SK-N-SH treated with all-trans-retinoic acid at 6 μM for 48 hours (cell line): ENCODE data around the gene CACNA1B.

ENCODE experiments used
- ATAC-seq: fragments of 200-7000 bp; cut with Tn5 transposase; 3 replicates; pipeline ENCODE4 v1.9.1; 2020; ENCODE audit warnings: mild to moderate bottlenecking, moderate library complexity
- ARNTL ChIP-seq: fragments of 450-650 bp; formaldehyde crosslinking; IDR thresholded peaks from 2 replicates; pipeline ENCODE4 v1.5.0; 2020; ENCODE audit warnings: low read depth, mild to moderate bottlenecking, moderate library complexity, borderline replicate concordance
- CSDC2 ChIP-seq: fragments of 250-450 bp; sonication (Bioruptor Pico); IDR thresholded peaks from 2 replicates; pipeline ENCODE4 v1.5.0; 2020; ENCODE audit warnings: mild to moderate bottlenecking, moderate library complexity
- ESRRG ChIP-seq: fragments of 250-450 bp; sonication (Bioruptor Pico); IDR thresholded peaks from 2 replicates; pipeline ENCODE4 v1.6.1; 2021; ENCODE audit warnings: mild to moderate bottlenecking
- GLIS3 ChIP-seq: fragments of 250-450 bp; sonication (Bioruptor Pico); IDR thresholded peaks from 2 replicates; pipeline ENCODE4 v1.5.0; 2020; ENCODE audit warnings: mild to moderate bottlenecking, moderate library complexity
- ISL1 ChIP-seq: fragments of 250-450 bp; sonication (Bioruptor Pico); IDR thresholded peaks from 2 replicates; pipeline ENCODE4 v2.1.2; 2022; ENCODE audit warnings: mild to moderate bottlenecking, moderate library complexity
- OSR1 ChIP-seq: fragments of 250-450 bp; sonication (Bioruptor Pico); IDR thresholded peaks from 2 replicates; pipeline ENCODE4 v1.8.0; 2022; ENCODE audit warnings: moderate library complexity, mild to moderate bottlenecking, inconsistent platforms
- PPARA ChIP-seq: fragments of 250-450 bp; sonication (Bioruptor Pico); IDR thresholded peaks from 2 replicates; pipeline ENCODE4 v1.5.0; 2020; ENCODE audit warnings: mild to moderate bottlenecking, borderline replicate concordance
- RARB ChIP-seq: fragments of 250-450 bp; sonication (Bioruptor Pico); IDR thresholded peaks from 2 replicates; pipeline ENCODE4 v1.8.0; 2021; ENCODE audit warnings: mild to moderate bottlenecking, moderate library complexity
- SNAI2 ChIP-seq: fragments of 250-450 bp; sonication (Bioruptor Pico); IDR thresholded peaks from 2 replicates; pipeline ENCODE4 v1.5.0; 2020; ENCODE audit warnings: mild to moderate bottlenecking, moderate library complexity
- TCF4 ChIP-seq: fragments of 250-450 bp; sonication (Bioruptor Pico); IDR thresholded peaks from 2 replicates; pipeline ENCODE4 v1.8.0; 2021; ENCODE audit warnings: mild to moderate bottlenecking, moderate library complexity, borderline replicate concordance
- TOX ChIP-seq: fragments of 250-450 bp; sonication (Bioruptor Pico); IDR thresholded peaks from 2 replicates; pipeline ENCODE4 v1.8.0; 2021; ENCODE audit warnings: mild to moderate bottlenecking, moderate library complexity, borderline replicate concordance
- TSHZ2 ChIP-seq: fragments of 250-450 bp; sonication (Bioruptor Pico); IDR thresholded peaks from 2 replicates; pipeline ENCODE4 v1.5.0; 2020; ENCODE audit warnings: mild to moderate bottlenecking, moderate library complexity
- ZC3H10 ChIP-seq: fragments of 250-450 bp; sonication (Bioruptor Pico); IDR thresholded peaks from 2 replicates; pipeline ENCODE4 v1.5.1; 2021; ENCODE audit warnings: mild to moderate bottlenecking, moderate library complexity
- ZFP3 ChIP-seq: fragments of 250-450 bp; sonication (Bioruptor Pico); IDR thresholded peaks from 2 replicates; pipeline ENCODE4 v1.5.0; 2020; ENCODE audit warnings: mild to moderate bottlenecking, moderate library complexity
- ZFP30 ChIP-seq: fragments of 450-650 bp; formaldehyde crosslinking; IDR thresholded peaks from 2 replicates; pipeline ENCODE4 v1.5.0; 2022; ENCODE audit warnings: mild to moderate bottlenecking, moderate library complexity
- ZNF565 ChIP-seq: fragments of 450-650 bp; formaldehyde crosslinking; conservative IDR thresholded peaks from 2 replicates; pipeline ENCODE4 v1.5.0; 2020; ENCODE audit warnings: low read depth, mild to moderate bottlenecking, moderate library complexity
- ZNF70 ChIP-seq: fragments of 450-650 bp; formaldehyde crosslinking; IDR thresholded peaks from 2 replicates; pipeline ENCODE4 v1.5.0; 2020; ENCODE audit warnings: mild to moderate bottlenecking, moderate library complexity
- ZNF8 ChIP-seq: fragments of 450-650 bp; formaldehyde crosslinking; IDR thresholded peaks from 2 replicates; pipeline ENCODE4 v1.5.0; 2020; ENCODE audit warnings: mild to moderate bottlenecking, moderate library complexity
- TF ChIP-seq, protein P1 (sequence below): fragments of 250-450 bp; sonication (Bioruptor Pico); IDR thresholded peaks from 2 replicates; pipeline ENCODE4 v1.8.0; 2020; ENCODE audit warnings: mild to moderate bottlenecking, moderate library complexity, borderline replicate concordance
- TF ChIP-seq, protein P2 (sequence below): fragments of 250-450 bp; sonication (Bioruptor Pico); IDR thresholded peaks from 2 replicates; pipeline ENCODE4 v1.5.1; 2021; ENCODE audit warnings: mild to moderate bottlenecking, moderate library complexity
- TF ChIP-seq, protein P3 (sequence below): fragments of 250-450 bp; sonication (Bioruptor Pico); IDR thresholded peaks from 2 replicates; pipeline ENCODE4 v1.5.1; 2020; ENCODE audit warnings: low read depth, mild to moderate bottlenecking, moderate library complexity

The CACNA1B gene

DNA sequence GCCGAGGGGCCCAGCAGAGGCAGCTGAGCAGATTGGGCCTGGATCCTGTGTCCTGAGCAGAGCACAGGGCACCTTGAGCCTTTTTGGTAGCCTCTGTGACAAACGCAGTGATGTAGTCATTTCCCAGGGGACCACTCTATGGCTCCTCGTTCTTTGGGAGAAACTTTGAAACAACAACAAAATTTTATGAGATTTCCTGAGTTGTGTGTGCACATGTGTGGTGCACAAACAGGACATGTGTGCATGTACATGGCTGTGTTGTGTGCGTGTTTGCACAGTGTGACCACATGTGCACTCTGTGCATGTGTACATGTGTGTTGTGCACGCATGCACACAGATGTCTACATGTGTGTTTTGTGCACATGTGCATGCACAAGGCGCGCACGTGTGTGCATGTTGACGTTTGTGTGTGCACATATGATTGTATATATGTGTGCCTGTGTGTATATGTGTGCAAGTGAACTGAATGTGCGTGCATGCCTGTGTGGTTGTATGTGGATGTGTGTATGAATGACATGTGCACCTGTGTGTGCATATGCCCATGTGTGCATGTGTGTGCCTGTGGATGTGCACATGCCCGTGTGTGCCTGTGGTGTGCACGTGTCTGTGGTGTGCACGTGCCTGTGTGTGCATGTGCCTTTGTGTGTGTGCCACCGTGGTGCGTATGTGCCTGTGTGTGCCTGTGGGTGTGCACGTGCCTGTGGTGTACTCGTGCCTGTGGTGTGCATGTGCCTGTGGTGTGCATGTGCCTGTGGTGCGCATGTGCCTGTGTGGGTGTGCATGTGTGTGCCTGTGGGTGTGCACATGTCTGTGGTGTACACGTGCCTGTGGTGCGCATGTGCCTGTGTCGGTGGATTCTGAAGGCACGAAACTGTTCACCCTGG, 221.6 kb downstream of the CACNA1B start:
- no peak for TF ChIP-seq RARB (CRISPR knock-in tag)
- TF ChIP-seq ISL1: no peak
- no peak for TF ChIP-seq ESRRG (CRISPR knock-in tag)
- TF ChIP-seq ZNF565: no peak
- TF ChIP-seq PPARA: no peak
- no peak for TF ChIP-seq ZNF70 (CRISPR knock-in tag)
- no peak for TF ChIP-seq CSDC2 (CRISPR knock-in tag)
- TF ChIP-seq SNAI2 (CRISPR knock-in tag): no peak
- TF ChIP-seq, protein P1, sequence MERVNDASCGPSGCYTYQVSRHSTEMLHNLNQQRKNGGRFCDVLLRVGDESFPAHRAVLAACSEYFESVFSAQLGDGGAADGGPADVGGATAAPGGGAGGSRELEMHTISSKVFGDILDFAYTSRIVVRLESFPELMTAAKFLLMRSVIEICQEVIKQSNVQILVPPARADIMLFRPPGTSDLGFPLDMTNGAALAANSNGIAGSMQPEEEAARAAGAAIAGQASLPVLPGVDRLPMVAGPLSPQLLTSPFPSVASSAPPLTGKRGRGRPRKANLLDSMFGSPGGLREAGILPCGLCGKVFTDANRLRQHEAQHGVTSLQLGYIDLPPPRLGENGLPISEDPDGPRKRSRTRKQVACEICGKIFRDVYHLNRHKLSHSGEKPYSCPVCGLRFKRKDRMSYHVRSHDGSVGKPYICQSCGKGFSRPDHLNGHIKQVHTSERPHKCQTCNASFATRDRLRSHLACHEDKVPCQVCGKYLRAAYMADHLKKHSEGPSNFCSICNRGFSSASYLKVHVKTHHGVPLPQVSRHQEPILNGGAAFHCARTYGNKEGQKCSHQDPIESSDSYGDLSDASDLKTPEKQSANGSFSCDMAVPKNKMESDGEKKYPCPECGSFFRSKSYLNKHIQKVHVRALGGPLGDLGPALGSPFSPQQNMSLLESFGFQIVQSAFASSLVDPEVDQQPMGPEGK: no peak
- TF ChIP-seq ZFP30 (CRISPR knock-in tag): no peak
- TF ChIP-seq ARNTL (CRISPR knock-in tag): no peak
- no peak for TF ChIP-seq TCF4 (CRISPR knock-in tag)
- no peak for TF ChIP-seq ZC3H10
- ATAC-seq: no peak

- TF ChIP-seq TOX (CRISPR knock-in tag) (no peak), ZNF8 (CRISPR knock-in tag) (no peak), OSR1 (no peak), PPARA (no peak), ZNF70 (CRISPR knock-in tag) (no peak), ZFP30 (CRISPR knock-in tag) (no peak), ZC3H10 (no peak)
- TF ChIP-seq, protein P2, sequence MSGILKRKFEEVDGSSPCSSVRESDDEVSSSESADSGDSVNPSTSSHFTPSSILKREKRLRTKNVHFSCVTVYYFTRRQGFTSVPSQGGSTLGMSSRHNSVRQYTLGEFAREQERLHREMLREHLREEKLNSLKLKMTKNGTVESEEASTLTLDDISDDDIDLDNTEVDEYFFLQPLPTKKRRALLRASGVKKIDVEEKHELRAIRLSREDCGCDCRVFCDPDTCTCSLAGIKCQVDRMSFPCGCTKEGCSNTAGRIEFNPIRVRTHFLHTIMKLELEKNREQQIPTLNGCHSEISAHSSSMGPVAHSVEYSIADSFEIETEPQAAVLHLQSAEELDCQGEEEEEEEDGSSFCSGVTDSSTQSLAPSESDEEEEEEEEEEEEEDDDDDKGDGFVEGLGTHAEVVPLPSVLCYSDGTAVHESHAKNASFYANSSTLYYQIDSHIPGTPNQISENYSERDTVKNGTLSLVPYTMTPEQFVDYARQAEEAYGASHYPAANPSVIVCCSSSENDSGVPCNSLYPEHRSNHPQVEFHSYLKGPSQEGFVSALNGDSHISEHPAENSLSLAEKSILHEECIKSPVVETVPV (CRISPR knock-in tag): no peak
- TF ChIP-seq, protein P3, sequence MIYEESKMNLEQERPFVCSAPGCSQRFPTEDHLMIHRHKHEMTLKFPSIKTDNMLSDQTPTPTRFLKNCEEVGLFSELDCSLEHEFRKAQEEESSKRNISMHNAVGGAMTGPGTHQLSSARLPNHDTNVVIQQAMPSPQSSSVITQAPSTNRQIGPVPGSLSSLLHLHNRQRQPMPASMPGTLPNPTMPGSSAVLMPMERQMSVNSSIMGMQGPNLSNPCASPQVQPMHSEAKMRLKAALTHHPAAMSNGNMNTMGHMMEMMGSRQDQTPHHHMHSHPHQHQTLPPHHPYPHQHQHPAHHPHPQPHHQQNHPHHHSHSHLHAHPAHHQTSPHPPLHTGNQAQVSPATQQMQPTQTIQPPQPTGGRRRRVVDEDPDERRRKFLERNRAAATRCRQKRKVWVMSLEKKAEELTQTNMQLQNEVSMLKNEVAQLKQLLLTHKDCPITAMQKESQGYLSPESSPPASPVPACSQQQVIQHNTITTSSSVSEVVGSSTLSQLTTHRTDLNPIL (CRISPR knock-in tag): no peak
- ATAC-seq: no peak
These were observed 222.4 kb downstream of the CACNA1B start for GRCh38 chr9:138099803-138100598.

DNA sequence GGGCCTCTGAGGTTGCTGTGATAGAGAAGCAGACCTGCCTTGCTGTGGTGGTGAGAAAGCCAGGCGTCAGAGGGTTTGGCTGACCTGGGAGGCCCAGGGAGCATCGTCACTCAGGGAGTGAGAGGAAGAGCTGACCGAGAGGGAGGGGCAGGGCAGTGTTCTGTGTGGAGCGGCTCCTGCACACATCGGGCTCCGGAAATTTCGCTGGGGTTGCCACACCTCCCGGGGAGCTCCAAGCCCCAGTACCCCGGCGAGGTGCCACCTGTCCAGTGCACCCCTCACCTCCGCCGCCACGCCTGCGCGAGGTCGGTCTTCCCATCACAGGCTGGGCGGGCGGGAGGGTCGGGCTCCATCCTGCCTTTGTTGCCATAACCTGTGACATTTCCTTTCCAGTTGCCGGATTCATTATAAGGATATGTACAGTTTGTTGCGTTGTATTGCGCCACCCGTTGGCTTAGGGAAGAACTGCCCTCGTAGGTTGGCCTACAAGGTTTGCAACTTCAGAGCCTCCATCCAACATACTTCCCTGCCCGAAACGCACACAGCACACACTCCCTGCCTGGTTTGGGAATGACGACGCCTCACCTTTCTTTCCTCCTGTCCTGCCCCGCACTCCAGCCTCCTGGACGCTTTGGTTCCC, 223.2 kb downstream of the CACNA1B start:
- no peak for TF ChIP-seq ZFP3 (CRISPR knock-in tag)
- TF ChIP-seq, protein P3 (CRISPR knock-in tag): no peak
- TF ChIP-seq ZNF565: no peak
- no peak for TF ChIP-seq ESRRG (CRISPR knock-in tag)
- TF ChIP-seq ZNF8 (CRISPR knock-in tag): no peak
- TF ChIP-seq TOX (CRISPR knock-in tag): no peak
- no peak for TF ChIP-seq ISL1
- TF ChIP-seq PPARA: no peak
- no peak for TF ChIP-seq SNAI2 (CRISPR knock-in tag)
- TF ChIP-seq TSHZ2: no peak
- TF ChIP-seq, protein P2 (CRISPR knock-in tag): no peak
- no peak for TF ChIP-seq ARNTL (CRISPR knock-in tag)
- no peak for TF ChIP-seq OSR1
- TF ChIP-seq GLIS3: no peak
- TF ChIP-seq, protein P1: no peak
- no peak for TF ChIP-seq ZFP30 (CRISPR knock-in tag)
- TF ChIP-seq ZNF70 (CRISPR knock-in tag): no peak
- no peak for TF ChIP-seq RARB (CRISPR knock-in tag)
- no peak for TF ChIP-seq ZC3H10
- no peak for ATAC-seq
